Calu3 (cell line): ENCODE results near the gene LGALS9. TPM values are rescaled to one million over a fixed set of nuclear protein-coding genes. Genes with fewer than 3 reads are reported as not detected.

Source experiments
- Bru-seq: library from RNA; stranded (reverse); fragments of 400-500 nt; gene quantifications from one replicate; lab custom pipeline; 2021; lab: Mats Ljungman, UMichigan
- BruChase-seq, 2 experiments: library from RNA; stranded (reverse); fragments of 400-500 nt; gene quantifications; one replicate each; lab custom pipeline; 2021; lab: Mats Ljungman, UMichigan
- BruUV-seq: library from RNA; stranded (reverse); fragments of 400-500 nt; replicated peaks from 2 replicates; lab custom pipeline; 2021; lab: Mats Ljungman, UMichigan
- CTCF ChIA-PET: fragments of 300-600 bp; sonication (Branson Sonifier 250); formaldehyde crosslinking; loops from one replicate; lab custom pipeline; 2022; ENCODE audit warnings: antibody characterized with exemption; lab: Charles Lee
- DNase-seq: peaks from one replicate; pipeline ENCODE4 v3.0.0; 2022
- H3K27ac Mint-ChIP-seq: one replicate; pipeline ENCODE4 v1.8.0; 2022; ENCODE audit warnings: mixed read lengths; ENCODE audit not compliant: unreplicated experiment
- H3K27me3 Mint-ChIP-seq: one replicate; pipeline ENCODE4 v1.8.0; 2022; ENCODE audit warnings: mixed read lengths; ENCODE audit not compliant: unreplicated experiment
- H3K36me3 Mint-ChIP-seq: one replicate; pipeline ENCODE4 v1.8.0; 2022; ENCODE audit warnings: mild to moderate bottlenecking, moderate library complexity, mixed read lengths; ENCODE audit not compliant: insufficient read depth, unreplicated experiment
- H3K4me1 Mint-ChIP-seq: one replicate; pipeline ENCODE4 v1.8.0; 2022; ENCODE audit warnings: mild to moderate bottlenecking, low read depth, mixed read lengths; ENCODE audit not compliant: unreplicated experiment
- H3K4me3 Mint-ChIP-seq: one replicate; pipeline ENCODE4 v1.8.0; 2022; ENCODE audit warnings: mild to moderate bottlenecking, low read depth, moderate library complexity, mixed read lengths; ENCODE audit not compliant: unreplicated experiment
- H3K9me3 Mint-ChIP-seq: one replicate; pipeline ENCODE4 v1.8.0; 2022; ENCODE audit warnings: low read depth, mixed read lengths; ENCODE audit not compliant: unreplicated experiment
- intact Hi-C: fragments of 100-400 bp; cut with micrococcal nuclease; formaldehyde crosslinking; loops from one replicate; pipeline ENCODE4 v1.10.0; 2022; ENCODE audit not compliant: unreplicated experiment
- long read RNA-seq: library from polyadenylated mRNA; stranded (forward); transcript quantifications from one replicate; pipeline ENCODE4 v2.0.0, GENCODE V29; 2022
- total RNA-seq: library from RNA; stranded (reverse); gene quantifications from 2 replicates; pipeline ENCODE4 v1.2.3, GENCODE V29; 2022
- TF ChIP-seq, protein P1 (sequence below): fragments of 200-600 bp; IDR thresholded peaks from one replicate; pipeline ENCODE4 v1.8.0; 2022; ENCODE audit warnings: antibody characterized with exemption; ENCODE audit not compliant: unreplicated experiment

Gene LGALS9
- total RNA-seq (93.1 and 214 TPM in 2 replicates), Bru-seq, nascent RNA (percentile 73 among the genes with signal in this experiment), BruChase-seq, experiment 1, labeled RNA remaining after a 6-hour chase (percentile 76 among the genes with signal in this experiment), BruChase-seq, experiment 2, labeled RNA remaining after a 2-hour chase (percentile 65 among the genes with signal in this experiment)
- long read RNA-seq, transcript LGALS9-202 (9 exons, 1,378 nt) = minor isoform, 5 of 162 reads
- long read RNA-seq, transcript LGALS9-201 (10 exons, 3,018 nt) = minor isoform, 53 of 162 reads
- long read RNA-seq, transcript LGALS9-203 (11 exons, 3,114 nt) = major isoform, 56 of 162 reads
- long read RNA-seq, partial matches to known transcripts = 20 of 162 reads
- long read RNA-seq, other reads (novel, unspliced or antisense) = 20 of 162 reads

DNA sequence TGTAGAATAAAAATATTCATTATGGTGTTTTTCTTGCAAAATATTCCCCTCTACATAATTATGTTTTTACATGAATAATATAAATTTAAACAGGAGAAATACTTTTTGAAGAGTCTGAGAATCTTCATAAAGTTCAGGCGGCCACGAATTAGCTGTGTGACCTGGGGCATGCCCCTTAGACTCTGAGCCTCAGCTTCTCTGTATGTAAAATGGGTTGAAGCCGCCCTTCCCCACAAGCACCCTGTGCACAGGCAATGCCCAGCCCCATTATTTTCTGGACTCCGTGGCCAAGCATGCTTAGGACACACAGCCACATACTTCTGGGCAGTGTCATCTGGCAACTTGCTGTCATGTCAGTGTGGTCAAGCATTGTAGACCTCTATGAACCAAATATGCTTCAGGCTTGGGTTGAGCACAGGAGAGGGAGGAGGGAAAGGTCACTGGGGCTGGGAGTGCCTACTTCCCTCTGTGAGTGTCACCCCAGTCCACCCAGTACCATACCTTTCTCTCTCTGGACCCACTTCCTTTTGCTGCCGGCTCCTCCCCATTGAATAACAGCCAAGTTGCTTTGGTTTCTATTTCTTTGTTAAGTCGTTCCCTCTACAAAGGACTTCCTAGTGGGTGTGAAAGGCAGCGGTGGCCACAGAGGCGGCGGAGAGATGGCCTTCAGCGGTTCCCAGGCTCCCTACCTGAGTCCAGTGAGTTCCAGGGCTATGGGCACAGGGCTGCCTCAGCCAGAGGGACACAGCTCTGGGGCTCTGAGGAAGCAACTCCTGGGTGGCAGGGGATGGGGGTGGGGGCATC lies at the start of gene LGALS9:
LGALS9 (plus strand) TSS at position 582 of the 804 bp plus-strand sequence; CDS start at position 660, 78 bp downstream.
- intact Hi-C loops = no loop called here
- peak within 1 kb of the TSS; percentile 70 for H3K4me3 Mint-ChIP-seq
- H3K9me3 Mint-ChIP-seq = no peaks in the 10 kb centered on the region
- H3K27ac Mint-ChIP-seq = peak within 1 kb of the TSS; percentile 78
- CTCF ChIA-PET = interaction anchor here (0.6 kb wide), 1 partner anchor 668 kb away, joined by 3 read pairs; no protein-coding TSS in a partner anchor
- no peaks in the 10 kb centered on the region for H3K27me3 Mint-ChIP-seq
- DNase-seq = peak; percentile 49
- TF ChIP-seq, protein P1, sequence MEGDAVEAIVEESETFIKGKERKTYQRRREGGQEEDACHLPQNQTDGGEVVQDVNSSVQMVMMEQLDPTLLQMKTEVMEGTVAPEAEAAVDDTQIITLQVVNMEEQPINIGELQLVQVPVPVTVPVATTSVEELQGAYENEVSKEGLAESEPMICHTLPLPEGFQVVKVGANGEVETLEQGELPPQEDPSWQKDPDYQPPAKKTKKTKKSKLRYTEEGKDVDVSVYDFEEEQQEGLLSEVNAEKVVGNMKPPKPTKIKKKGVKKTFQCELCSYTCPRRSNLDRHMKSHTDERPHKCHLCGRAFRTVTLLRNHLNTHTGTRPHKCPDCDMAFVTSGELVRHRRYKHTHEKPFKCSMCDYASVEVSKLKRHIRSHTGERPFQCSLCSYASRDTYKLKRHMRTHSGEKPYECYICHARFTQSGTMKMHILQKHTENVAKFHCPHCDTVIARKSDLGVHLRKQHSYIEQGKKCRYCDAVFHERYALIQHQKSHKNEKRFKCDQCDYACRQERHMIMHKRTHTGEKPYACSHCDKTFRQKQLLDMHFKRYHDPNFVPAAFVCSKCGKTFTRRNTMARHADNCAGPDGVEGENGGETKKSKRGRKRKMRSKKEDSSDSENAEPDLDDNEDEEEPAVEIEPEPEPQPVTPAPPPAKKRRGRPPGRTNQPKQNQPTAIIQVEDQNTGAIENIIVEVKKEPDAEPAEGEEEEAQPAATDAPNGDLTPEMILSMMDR = no peak
- peaks cover 12% of the 10 kb centered on the region for H3K4me1 Mint-ChIP-seq
- H3K36me3 Mint-ChIP-seq = no peaks in the 10 kb centered on the region
- no TSS peak for BruUV-seq

DNA sequence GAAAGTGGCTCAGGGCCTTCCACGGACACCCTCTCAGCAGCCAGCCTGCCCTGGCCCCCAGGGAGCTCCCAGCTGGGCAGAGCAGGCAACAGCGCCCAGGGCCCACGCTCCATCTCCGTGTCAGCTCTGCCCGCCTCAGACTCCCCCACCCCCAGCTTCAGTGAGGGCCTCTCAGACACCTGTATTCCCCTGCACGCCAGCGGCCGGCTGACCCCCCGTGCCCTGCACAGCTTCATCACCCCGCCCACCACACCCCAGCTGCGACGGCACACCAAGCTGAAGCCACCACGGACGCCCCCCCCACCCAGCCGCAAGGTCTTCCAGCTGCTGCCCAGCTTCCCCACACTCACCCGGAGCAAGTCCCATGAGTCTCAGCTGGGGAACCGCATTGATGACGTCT lies 48.3 kb upstream of the LGALS9 start:
- Mint-ChIP-seq H3K4me1 (peaks cover 7% of the 10 kb centered on the region), H3K36me3 (no peaks in the 10 kb centered on the region), H3K27me3 (no peaks in the 10 kb centered on the region), H3K27ac (no peak overlapping the region), H3K4me3 (no peak overlapping the region), H3K9me3 (no peaks in the 10 kb centered on the region)
- CTCF ChIA-PET = no interaction called here
- intact Hi-C loops = no loop called here
- BruUV-seq = no TSS peak
- TF ChIP-seq, protein P1 = no peak
- DNase-seq = no peak

DNA sequence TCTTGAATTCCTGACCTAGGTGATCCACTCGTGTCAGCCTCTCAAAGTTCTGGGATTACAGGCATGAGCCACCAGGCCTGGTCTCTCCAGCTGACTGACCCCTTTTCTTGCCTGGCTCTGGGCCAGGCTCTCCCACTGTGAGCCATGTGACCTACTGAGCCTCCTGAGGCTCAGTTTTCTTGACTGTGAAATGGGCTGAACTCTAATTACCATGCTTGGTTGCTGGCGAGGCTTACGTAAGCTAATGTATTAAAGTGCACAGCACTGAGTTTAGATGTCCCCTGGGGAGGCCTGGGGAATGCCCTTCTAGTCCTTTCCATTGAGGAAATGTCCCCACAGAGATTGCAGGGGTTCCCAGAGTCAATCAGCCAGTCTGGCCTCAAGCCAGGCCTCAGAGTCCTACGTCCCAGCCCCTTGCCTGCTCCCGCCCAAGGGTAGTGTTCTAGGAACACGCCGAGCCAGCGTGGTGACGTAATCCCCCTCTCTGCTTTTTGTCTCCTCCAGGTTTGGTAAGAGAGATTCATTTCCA lies 45.8 kb upstream of the LGALS9 start:
- TF ChIP-seq, protein P1 = no peak
- Mint-ChIP-seq H3K27me3 (no peaks in the 10 kb centered on the region), H3K36me3 (no peaks in the 10 kb centered on the region), H3K9me3 (no peaks in the 10 kb centered on the region), H3K4me1 (no peaks in the 10 kb centered on the region), H3K4me3 (no peak overlapping the region), H3K27ac (no peak overlapping the region)
- no peak for DNase-seq
- CTCF ChIA-PET = no interaction called here
- intact Hi-C loops = no loop called here
- BruUV-seq = no TSS peak

DNA sequence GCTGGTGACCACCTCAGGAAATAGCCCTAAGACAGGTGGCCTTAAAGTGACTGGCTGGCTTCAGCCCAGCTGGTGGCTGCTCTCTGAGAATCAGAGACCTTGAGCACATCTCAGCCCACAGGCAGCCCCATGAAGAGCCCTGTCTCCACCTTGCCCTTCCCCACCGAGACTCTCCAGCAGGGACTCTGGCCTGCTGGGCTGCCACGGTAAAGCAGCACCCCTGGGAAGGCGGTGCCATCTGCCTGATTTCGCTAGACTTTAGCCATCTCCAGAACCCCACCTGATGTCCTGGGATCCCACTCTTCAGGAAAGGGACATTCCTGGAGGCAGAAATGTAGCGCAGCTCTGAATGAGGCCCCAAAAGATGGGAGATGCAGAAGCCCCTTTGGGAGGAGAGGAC lies 45.2 kb upstream of the LGALS9 start:
- CTCF ChIA-PET = no interaction called here
- DNase-seq = no peak
- Mint-ChIP-seq H3K27me3 (no peaks in the 10 kb centered on the region), H3K4me3 (no peak overlapping the region), H3K27ac (no peak overlapping the region), H3K4me1 (no peaks in the 10 kb centered on the region), H3K9me3 (no peaks in the 10 kb centered on the region), H3K36me3 (no peaks in the 10 kb centered on the region)
- no TSS peak for BruUV-seq
- intact Hi-C loops = no loop called here
- TF ChIP-seq, protein P1 = no peak
